ENCODE data around the gene PWP1.

DNA sequence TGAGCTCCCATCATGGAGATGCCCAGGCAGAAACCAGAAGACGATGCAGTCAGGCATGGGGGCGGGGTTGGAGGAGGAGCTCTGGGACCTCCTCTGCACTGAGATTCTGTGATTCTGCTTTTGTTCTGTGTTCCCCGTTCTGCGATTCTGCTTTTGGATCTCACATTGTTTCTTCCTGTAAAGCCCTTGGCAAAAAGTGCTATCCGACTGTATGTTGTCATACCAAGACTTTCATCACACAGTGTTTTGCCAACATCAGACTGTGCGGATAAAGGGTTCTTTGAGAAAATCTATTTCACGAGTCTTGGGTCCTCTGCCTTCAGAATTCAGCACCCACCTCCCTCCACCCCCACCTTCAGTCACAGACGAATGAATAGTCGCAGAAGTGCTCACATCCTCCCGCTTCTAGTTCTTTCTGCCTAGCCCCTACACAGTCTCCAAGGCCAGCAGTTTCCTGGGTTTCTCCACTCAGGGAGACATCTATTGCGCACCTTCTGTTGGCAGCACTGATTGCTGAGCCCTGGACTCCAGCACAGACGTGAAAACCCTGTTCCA, 24.7 kb upstream of the PWP1 start:
- TF ChIP-seq, protein P1, sequence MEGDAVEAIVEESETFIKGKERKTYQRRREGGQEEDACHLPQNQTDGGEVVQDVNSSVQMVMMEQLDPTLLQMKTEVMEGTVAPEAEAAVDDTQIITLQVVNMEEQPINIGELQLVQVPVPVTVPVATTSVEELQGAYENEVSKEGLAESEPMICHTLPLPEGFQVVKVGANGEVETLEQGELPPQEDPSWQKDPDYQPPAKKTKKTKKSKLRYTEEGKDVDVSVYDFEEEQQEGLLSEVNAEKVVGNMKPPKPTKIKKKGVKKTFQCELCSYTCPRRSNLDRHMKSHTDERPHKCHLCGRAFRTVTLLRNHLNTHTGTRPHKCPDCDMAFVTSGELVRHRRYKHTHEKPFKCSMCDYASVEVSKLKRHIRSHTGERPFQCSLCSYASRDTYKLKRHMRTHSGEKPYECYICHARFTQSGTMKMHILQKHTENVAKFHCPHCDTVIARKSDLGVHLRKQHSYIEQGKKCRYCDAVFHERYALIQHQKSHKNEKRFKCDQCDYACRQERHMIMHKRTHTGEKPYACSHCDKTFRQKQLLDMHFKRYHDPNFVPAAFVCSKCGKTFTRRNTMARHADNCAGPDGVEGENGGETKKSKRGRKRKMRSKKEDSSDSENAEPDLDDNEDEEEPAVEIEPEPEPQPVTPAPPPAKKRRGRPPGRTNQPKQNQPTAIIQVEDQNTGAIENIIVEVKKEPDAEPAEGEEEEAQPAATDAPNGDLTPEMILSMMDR (conservative IDR thresholded peaks at IDR 0.05; ENCODE audit: low read depth, low read length): no peak
- TF ChIP-seq EZH2 (IDR thresholded peaks at IDR 0.05; ENCODE audit: borderline replicate concordance, low read depth, low read length, poor library complexity, severe bottlenecking): no peak
